ENCODE measurements around the gene CTNNA2. TPM values are rescaled to one million over a fixed set of nuclear protein-coding genes. Genes with fewer than 3 reads are reported as not detected.

Gene CTNNA2
- total RNA-seq, 1 donor from 2014 or later = 3.5 TPM

DNA sequence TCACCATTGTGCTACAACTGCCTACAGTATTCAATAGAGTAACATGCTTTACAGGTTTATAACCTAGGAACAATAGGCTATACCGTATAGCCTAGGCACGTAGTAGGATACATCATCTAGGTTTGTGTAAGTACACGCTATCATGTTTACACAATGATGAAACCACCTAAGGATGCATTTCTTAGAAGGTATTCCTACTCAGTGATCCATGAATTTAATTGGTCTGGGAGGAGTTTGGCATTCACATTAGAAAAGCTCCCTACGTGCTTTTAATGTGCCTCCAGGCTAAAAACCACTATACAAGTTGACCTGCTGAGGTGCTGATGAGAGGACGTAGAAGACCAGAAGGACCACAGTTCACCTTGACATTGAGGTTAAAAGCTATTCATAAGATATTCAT, 946.2 kb downstream of the CTNNA2 start:
- Histone ChIP-seq H3K4me3 (ENCODE audit: low read depth, low read length) (no peak overlapping the region), H3K36me3 (ENCODE audit: control insufficient read depth, insufficient read depth, low read length) (no peaks in the 10 kb centered on the region), H3K27me3 (ENCODE audit: control insufficient read depth, insufficient read depth, low read length) (no peaks in the 10 kb centered on the region)
- TF ChIP-seq, protein P1, sequence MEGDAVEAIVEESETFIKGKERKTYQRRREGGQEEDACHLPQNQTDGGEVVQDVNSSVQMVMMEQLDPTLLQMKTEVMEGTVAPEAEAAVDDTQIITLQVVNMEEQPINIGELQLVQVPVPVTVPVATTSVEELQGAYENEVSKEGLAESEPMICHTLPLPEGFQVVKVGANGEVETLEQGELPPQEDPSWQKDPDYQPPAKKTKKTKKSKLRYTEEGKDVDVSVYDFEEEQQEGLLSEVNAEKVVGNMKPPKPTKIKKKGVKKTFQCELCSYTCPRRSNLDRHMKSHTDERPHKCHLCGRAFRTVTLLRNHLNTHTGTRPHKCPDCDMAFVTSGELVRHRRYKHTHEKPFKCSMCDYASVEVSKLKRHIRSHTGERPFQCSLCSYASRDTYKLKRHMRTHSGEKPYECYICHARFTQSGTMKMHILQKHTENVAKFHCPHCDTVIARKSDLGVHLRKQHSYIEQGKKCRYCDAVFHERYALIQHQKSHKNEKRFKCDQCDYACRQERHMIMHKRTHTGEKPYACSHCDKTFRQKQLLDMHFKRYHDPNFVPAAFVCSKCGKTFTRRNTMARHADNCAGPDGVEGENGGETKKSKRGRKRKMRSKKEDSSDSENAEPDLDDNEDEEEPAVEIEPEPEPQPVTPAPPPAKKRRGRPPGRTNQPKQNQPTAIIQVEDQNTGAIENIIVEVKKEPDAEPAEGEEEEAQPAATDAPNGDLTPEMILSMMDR (IDR thresholded peaks at IDR 0.05; ENCODE audit: insufficient read depth, low read length, poor library complexity, severe bottlenecking) = no peak
- DNase-seq (ENCODE audit: low read depth) = peak; percentile 45

- TF ChIP-seq, protein P1 (IDR thresholded peaks at IDR 0.05; ENCODE audit: insufficient read depth, low read length, poor library complexity, severe bottlenecking) = no peak
- no peaks in the 10 kb centered on the region for H3K36me3 ChIP-seq (ENCODE audit: control insufficient read depth, insufficient read depth, low read length)
- H3K27me3 ChIP-seq (ENCODE audit: control insufficient read depth, insufficient read depth, low read length) = no peaks in the 10 kb centered on the region
- DNase-seq (ENCODE audit: low read depth) = no peak
- no peak overlapping the region for H3K4me3 ChIP-seq (ENCODE audit: low read depth, low read length)
Measured at GRCh38 chr2:80461505-80462197, 948.8 kb downstream of the CTNNA2 start.

DNA sequence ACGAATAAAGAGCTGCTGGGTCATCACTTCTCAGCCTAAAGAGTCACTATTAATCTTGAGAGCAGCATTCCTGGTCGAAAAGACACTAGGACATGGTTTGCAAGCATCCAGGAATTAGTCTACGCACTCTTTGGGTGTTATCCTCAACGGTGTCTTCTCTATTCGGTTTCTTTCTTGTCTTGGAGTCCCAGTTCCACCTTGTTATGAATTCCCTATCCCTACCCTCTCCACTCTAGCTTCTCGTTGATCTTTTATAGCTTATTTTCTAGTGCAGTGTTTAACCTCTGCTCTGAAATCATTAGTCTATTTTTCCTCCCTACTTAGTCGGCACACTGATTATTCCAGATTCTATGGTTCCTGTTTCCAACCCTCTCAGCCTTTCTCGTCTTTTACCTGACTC, 949.8 kb downstream of the CTNNA2 start:
- TF ChIP-seq, protein P1 (IDR thresholded peaks at IDR 0.05; ENCODE audit: insufficient read depth, low read length, poor library complexity, severe bottlenecking) = no peak
- H3K27me3 ChIP-seq (ENCODE audit: control insufficient read depth, insufficient read depth, low read length) = no peaks in the 10 kb centered on the region
- H3K36me3 ChIP-seq (ENCODE audit: control insufficient read depth, insufficient read depth, low read length) = no peaks in the 10 kb centered on the region
- no peak overlapping the region for H3K4me3 ChIP-seq (ENCODE audit: low read depth, low read length)
- DNase-seq (ENCODE audit: low read depth) = no peak

DNA sequence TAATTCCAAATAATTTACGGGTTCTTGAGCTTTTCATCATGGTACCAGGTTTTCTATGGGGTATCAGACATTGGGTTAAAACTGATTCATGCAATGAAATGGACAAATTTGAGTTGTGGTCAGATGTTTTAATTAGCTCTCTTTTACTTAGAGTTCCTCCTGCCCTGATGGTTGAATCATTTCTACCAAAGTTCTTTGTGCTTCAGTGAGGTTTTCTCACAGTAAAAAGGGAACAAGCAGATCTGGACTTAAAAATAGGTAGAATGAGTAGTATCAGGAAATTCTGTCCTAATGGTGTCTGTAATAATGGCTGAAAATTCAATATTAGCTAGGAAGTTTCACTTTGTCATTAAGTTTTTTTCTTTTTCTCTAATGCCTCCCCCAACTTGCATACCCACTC, 951.4 kb downstream of the CTNNA2 start:
- Histone ChIP-seq H3K36me3 (ENCODE audit: control insufficient read depth, insufficient read depth, low read length) (no peaks in the 10 kb centered on the region), H3K4me3 (ENCODE audit: low read depth, low read length) (no peak overlapping the region), H3K27me3 (ENCODE audit: control insufficient read depth, insufficient read depth, low read length) (no peaks in the 10 kb centered on the region)
- DNase-seq (ENCODE audit: low read depth) = no peak
- TF ChIP-seq, protein P1 (IDR thresholded peaks at IDR 0.05; ENCODE audit: insufficient read depth, low read length, poor library complexity, severe bottlenecking) = no peak

GRCh38 chr2:80467262-80467811, 954.5 kb downstream of the CTNNA2 start:
- Histone ChIP-seq H3K36me3 (ENCODE audit: control insufficient read depth, insufficient read depth, low read length) (no peaks in the 10 kb centered on the region), H3K27me3 (ENCODE audit: control insufficient read depth, insufficient read depth, low read length) (no peaks in the 10 kb centered on the region), H3K4me3 (ENCODE audit: low read depth, low read length) (no peak overlapping the region)
- no peak for DNase-seq (ENCODE audit: low read depth)
- TF ChIP-seq, protein P1 (IDR thresholded peaks at IDR 0.05; ENCODE audit: insufficient read depth, low read length, poor library complexity, severe bottlenecking) = no peak

DNA sequence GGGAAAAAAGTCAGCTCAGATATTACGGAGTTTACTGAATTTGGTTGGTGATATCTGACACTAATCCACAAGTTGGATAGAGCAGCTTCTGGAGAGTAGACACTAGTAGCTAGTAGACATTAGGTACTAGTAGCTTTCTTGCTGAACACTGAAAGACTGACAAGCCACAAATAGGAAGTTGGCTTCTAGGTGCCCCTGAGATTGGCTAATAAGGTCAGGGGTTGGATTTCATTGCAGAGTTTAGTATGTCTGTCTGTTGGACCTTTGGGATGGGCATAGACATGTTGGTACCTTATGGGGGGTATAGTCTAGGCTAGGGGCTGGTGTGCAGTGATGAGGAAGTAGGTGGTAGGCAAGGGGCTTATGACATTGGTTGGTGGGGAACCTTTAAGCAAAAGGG, 956.6 kb downstream of the CTNNA2 start:
- H3K4me3 ChIP-seq (ENCODE audit: low read depth, low read length) = no peak overlapping the region
- no peak for DNase-seq (ENCODE audit: low read depth)

More for the DNA sequence above, 956.6 kb downstream of the CTNNA2 start:
- TF ChIP-seq, protein P1 (IDR thresholded peaks at IDR 0.05; ENCODE audit: insufficient read depth, low read length, poor library complexity, severe bottlenecking) = no peak
- no peaks in the 10 kb centered on the region for H3K36me3 ChIP-seq (ENCODE audit: control insufficient read depth, insufficient read depth, low read length)
- H3K27me3 ChIP-seq (ENCODE audit: control insufficient read depth, insufficient read depth, low read length) = no peaks in the 10 kb centered on the region
